GM23338 (cell line): ENCODE measurements around the gene SGO1. TPM values are rescaled to one million over a fixed set of nuclear protein-coding genes. Genes with fewer than 3 reads are reported as not detected.

Source experiments
- EZH2 ChIP-seq: fragments of 200-600 bp; sonication (generic); IDR thresholded peaks from one replicate; pipeline ENCODE4 v1.8.0; 2017; ENCODE audit warnings: antibody characterized with exemption, mild to moderate bottlenecking, low read depth; ENCODE audit not compliant: unreplicated experiment
- NANOG ChIP-seq: IDR thresholded peaks from 2 replicates; pipeline ENCODE4 v1.6.1; 2016; ENCODE audit warnings: antibody characterized with exemption, borderline replicate concordance
- POLR2AphosphoS5 ChIP-seq: IDR thresholded peaks from 2 replicates; pipeline ENCODE4 v1.6.1; 2016; ENCODE audit warnings: antibody characterized with exemption, low read depth
- REST ChIP-seq: IDR thresholded peaks from one replicate; pipeline ENCODE4 v1.6.1; 2018; ENCODE audit warnings: antibody characterized with exemption; ENCODE audit not compliant: unreplicated experiment
- STAT1 ChIP-seq: IDR thresholded peaks from one replicate; pipeline ENCODE4 v1.6.1; 2016; ENCODE audit warnings: antibody characterized with exemption; ENCODE audit not compliant: unreplicated experiment
- ZNF114 ChIP-seq: fragments of 250-450 bp; sonication (Bioruptor Pico); IDR thresholded peaks from 2 replicates; pipeline ENCODE4 v1.5.0; 2020; ENCODE audit warnings: mild to moderate bottlenecking, moderate library complexity
- microRNA-seq: library from miRNA; unstranded; fragments of <30 nt; microRNA quantifications from one replicate; pipeline ENCODE4, GENCODE V29; 2017
- polyA plus RNA-seq: library from polyadenylated mRNA; unstranded; fragments of >200 nt; fragmentation: Nextera tagmentation; extraction: Ambion mirVana; gene quantifications from 2 replicates; pipeline ENCODE4 v1.2.1, GENCODE V29; 2016
- small RNA-seq: library from RNA; depleted of rRNA; stranded (forward); fragments of <200 nt; gene quantifications from one replicate; pipeline ENCODE3, GENCODE V24; 2014; ENCODE audit warnings: low replicate concordance
- total RNA-seq: library from RNA; depleted of rRNA; stranded (reverse); fragments of >200 nt; shearing (Covaris generic); gene quantifications from 2 replicates; pipeline ENCODE4 v1.2.3, GENCODE V29; 2014; rRNA removed
- TF ChIP-seq, protein P1 (sequence below), 2 experiments: fragments of 200-600 bp in 1 of 2; sonication (generic) in 1 of 2; conservative IDR thresholded peaks; 2 replicates each; pipeline versions ENCODE4 v1.5.1 to v1.6.1; 2016 to 2017; ENCODE audit warnings: antibody characterized with exemption in 2 of 2, low read depth in 2 of 2, mild to moderate bottlenecking in 2 of 2, moderate library complexity in 1 of 2

The SGO1 gene
- total and polyA plus RNA-seq, 2 experiments from 2014 or later, result 33.0 to 128 TPM

DNA sequence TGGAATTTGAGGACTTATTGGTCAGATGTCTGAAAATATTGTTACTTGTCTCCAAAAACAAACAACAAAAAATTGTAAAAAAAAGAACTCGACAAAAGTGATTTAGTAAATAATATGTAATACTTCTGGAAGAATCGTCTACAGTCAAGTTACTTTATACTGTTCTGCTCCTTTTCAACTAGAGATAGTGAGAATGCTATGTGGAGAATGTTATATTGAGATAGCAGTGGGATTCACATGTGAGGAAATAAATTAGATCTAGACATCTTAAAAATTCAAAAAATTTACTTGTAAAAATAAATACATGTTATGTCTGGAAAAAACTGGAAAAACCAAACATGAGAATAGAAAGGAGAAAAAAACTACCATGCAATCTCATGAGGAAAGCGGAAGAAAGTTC is 64.9 kb downstream of the SGO1 start (continued):
- TF ChIP-seq REST (no peak), STAT1 (no peak), EZH2 (no peak), ZNF114 (CRISPR knock-in tag) (no peak), POLR2AphosphoS5 (no peak), NANOG (no peak)
- TF ChIP-seq, protein P1, sequence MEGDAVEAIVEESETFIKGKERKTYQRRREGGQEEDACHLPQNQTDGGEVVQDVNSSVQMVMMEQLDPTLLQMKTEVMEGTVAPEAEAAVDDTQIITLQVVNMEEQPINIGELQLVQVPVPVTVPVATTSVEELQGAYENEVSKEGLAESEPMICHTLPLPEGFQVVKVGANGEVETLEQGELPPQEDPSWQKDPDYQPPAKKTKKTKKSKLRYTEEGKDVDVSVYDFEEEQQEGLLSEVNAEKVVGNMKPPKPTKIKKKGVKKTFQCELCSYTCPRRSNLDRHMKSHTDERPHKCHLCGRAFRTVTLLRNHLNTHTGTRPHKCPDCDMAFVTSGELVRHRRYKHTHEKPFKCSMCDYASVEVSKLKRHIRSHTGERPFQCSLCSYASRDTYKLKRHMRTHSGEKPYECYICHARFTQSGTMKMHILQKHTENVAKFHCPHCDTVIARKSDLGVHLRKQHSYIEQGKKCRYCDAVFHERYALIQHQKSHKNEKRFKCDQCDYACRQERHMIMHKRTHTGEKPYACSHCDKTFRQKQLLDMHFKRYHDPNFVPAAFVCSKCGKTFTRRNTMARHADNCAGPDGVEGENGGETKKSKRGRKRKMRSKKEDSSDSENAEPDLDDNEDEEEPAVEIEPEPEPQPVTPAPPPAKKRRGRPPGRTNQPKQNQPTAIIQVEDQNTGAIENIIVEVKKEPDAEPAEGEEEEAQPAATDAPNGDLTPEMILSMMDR (conservative IDR thresholded peaks at IDR 0.05; ENCODE audit: low read depth in 2 of 2), result no peak

Small RNA genes lying within 50 kb of the gene (microRNA-seq; reads per million reads assigned to microRNA genes)
- gene MIR3135A, result not detected

Small RNA genes lying within 50 kb of the gene (small RNA-seq; reads per million reads assigned to genes)
- not detected for gene MIR3135A

Other genes starting within 250 kb of the SGO1 start
- gene RAB5A, start 239.1 kb downstream of the SGO1 start, total RNA-seq, result 128 and 139 TPM in 2 replicates
- 97.6 and 110 TPM in 2 replicates for gene RAB5A, start 239.1 kb downstream of the SGO1 start, polyA plus RNA-seq
- not detected in 2 replicates for gene PP2D1, start 173.9 kb downstream of the SGO1 start, total RNA-seq
- 0.40 and 0.42 TPM in 2 replicates for gene PP2D1, start 173.9 kb downstream of the SGO1 start, polyA plus RNA-seq
- gene KAT2B, start 145.8 kb downstream of the SGO1 start, total RNA-seq, result 1.7 and 4.4 TPM in 2 replicates
- 1.3 and 1.7 TPM in 2 replicates for gene KAT2B, start 145.8 kb downstream of the SGO1 start, polyA plus RNA-seq